Motor neuron (in vitro differentiated cells): Measurements from ENCODE around the gene CLDN20. TPM values are rescaled to one million over a fixed set of nuclear protein-coding genes. Genes with fewer than 3 reads are reported as not detected.

Experiments used
- ATAC-seq, 8 experiments: fragments of 200-7000 bp; cut with Tn5 transposase; replicated peaks in 6 of 8; 2 replicates each; pipeline ENCODE4 v1.8.0; 2021; ENCODE audit warnings: mild to moderate bottlenecking in 8 of 8, moderate library complexity in 8 of 8
- H3K27ac ChIP-seq, 2 donors: fragments of 250-450 bp; sonication (Bioruptor Pico); 2 replicates each; pipeline ENCODE4 v1.9.0; 2021; ENCODE audit warnings: antibody characterized with exemption in 2 of 2, mild to moderate bottlenecking in 2 of 2, moderate library complexity in 1 of 2
- H3K4me1 ChIP-seq, 2 donors: fragments of 250-450 bp; sonication (Bioruptor Pico); replicated peaks in 1 of 2; 2 replicates each; pipeline ENCODE4 v1.6.1; 2021; ENCODE audit warnings: antibody characterized with exemption in 2 of 2, mild to moderate bottlenecking in 2 of 2, moderate library complexity in 1 of 2
- H3K4me3 ChIP-seq, 5 donors: fragments of 250-450 bp; sonication (Bioruptor Pico); 2 replicates each; pipeline ENCODE4 v1.9.0; 2021; ENCODE audit warnings: antibody characterized with exemption in 5 of 5, mild to moderate bottlenecking in 5 of 5, moderate library complexity in 4 of 5
- WGBS, 10 experiments: fragments of 450-650 bp; shearing (Covaris generic); methylation state at CpG; one replicate each; pipeline ENCODE4 v1.0.0; 2022; 5-methylcytosine and 5-hydroxymethylcytosine counted together
- in situ Hi-C, 9 experiments: fragments of 400-800 bp; cut with MboI; loops; one replicate each; pipeline ENCODE4 v1.15.0; 2021; ENCODE audit warnings: low sequenced_read_pairs in 9 of 9, low pct_unique_long_range_greater_than_20kb in 2 of 9; ENCODE audit not compliant: unreplicated experiment in 9 of 9
- total RNA-seq, 8 experiments: library from RNA; unstranded; fragments of 300-600 nt; gene quantifications; 2 replicates each; pipeline versions ENCODE4 v1.2.3 to v1.2.4, GENCODE V29; 2022

The CLDN20 gene
- total RNA-seq, 8 experiments from 2014 or later, result 0.76 to 10.4 (median 1.9) TPM

- 36 to 95% (median 85%) methylated on average over 1 to 19 of the region's 30 CpGs for WGBS, 10 experiments
- ATAC-seq, result peak; percentile 41 to 76 (median 56)
- Histone ChIP-seq H3K4me1 (no peaks in the 10 kb centered on the region), H3K27ac (no peak overlapping the region), H3K4me3 (no peak overlapping the region)
- in situ Hi-C loops, result loop anchor here in 1 of 9 experiments (10.0 kb wide), 1 partner anchor 74 kb away; no protein-coding TSS in a partner anchor
Measured at GRCh38 chr6:155248008-155249001, 15.5 kb upstream of the CLDN20 start.

GRCh38 chr6:155250701-155251381 lies 13.0 kb upstream of the CLDN20 start:
- in situ Hi-C loops, result no loop called here

GRCh38 chr6:155252581-155252980 lies 11.2 kb upstream of the CLDN20 start:
- in situ Hi-C loops, result no loop called here
- no peak for ATAC-seq
- no peak overlapping the region for H3K4me3 ChIP-seq
- H3K4me1 ChIP-seq, result no peaks in the 10 kb centered on the region
- H3K27ac ChIP-seq, result no peak overlapping the region
- WGBS, 10 experiments, result 87 to 100% (median 94%) methylated on average over 2 to 6 of the region's 8 CpGs; no CpG with 5 or more reads in 3 of the 10 experiments

More at GRCh38 chr6:155250701-155251381, 13.0 kb upstream of the CLDN20 start:
- Histone ChIP-seq H3K27ac (no peak overlapping the region), H3K4me1 (no peaks in the 10 kb centered on the region), H3K4me3 (no peak overlapping the region)
- 88 to 100% (median 92%) methylated on average over 1 to 10 of the region's 10 CpGs; no CpG with 5 or more reads in 2 of the 10 experiments for WGBS, 10 experiments
- ATAC-seq, result no peak

- no peak overlapping the region for H3K27ac ChIP-seq
- no peak overlapping the region for H3K4me3 ChIP-seq
- WGBS, 10 experiments, result 0 to 57% (median 24%) methylated on average over 1 of the region's 1 CpG; no CpG with 5 or more reads in 4 of the 10 experiments
- no peaks in the 10 kb centered on the region for H3K4me1 ChIP-seq
- no peak for ATAC-seq
- in situ Hi-C loops, result no loop called here
Measured at GRCh38 chr6:155253337-155253736, 10.5 kb upstream of the CLDN20 start.

- 84 to 100% (median 96%) methylated on average over 1 to 8 of the region's 10 CpGs; no CpG with 5 or more reads in 1 of the 10 experiments for WGBS, 10 experiments
- in situ Hi-C loops, result no loop called here
- ATAC-seq, result no peak
- no peak overlapping the region for H3K27ac ChIP-seq
- H3K4me1 ChIP-seq, result no peaks in the 10 kb centered on the region
- H3K4me3 ChIP-seq, result no peak overlapping the region
Measured at GRCh38 chr6:155254139-155254538, 9.7 kb upstream of the CLDN20 start.

GRCh38 chr6:155256122-155256795 lies 7.6 kb upstream of the CLDN20 start:
- Histone ChIP-seq H3K27ac (no peak overlapping the region), H3K4me1 (peaks cover 3 to 7% of the 10 kb centered on the region in 2 donors), H3K4me3 (no peak overlapping the region)
- 80 to 100% (median 93%) methylated on average over 1 to 7 of the region's 13 CpGs; no CpG with 5 or more reads in 3 of the 10 experiments for WGBS, 10 experiments
- in situ Hi-C loops, result no loop called here
- ATAC-seq, result no peak

GRCh38 chr6:155257796-155258195 lies 6.0 kb upstream of the CLDN20 start:
- 89 to 100% (median 97%) methylated on average over 2 to 9 of the region's 9 CpGs for WGBS, 10 experiments
- Histone ChIP-seq H3K27ac (no peak overlapping the region), H3K4me1 (peaks cover 8 to 14% of the 10 kb centered on the region in 2 donors), H3K4me3 (no peak overlapping the region)
- no peak for ATAC-seq
- in situ Hi-C loops, result no loop called here

GRCh38 chr6:155259204-155259603 lies 4.6 kb upstream of the CLDN20 start:
- in situ Hi-C loops, result no loop called here
- no peak overlapping the region for H3K27ac ChIP-seq
- WGBS, 10 experiments, result 33 to 100% (median 100%) methylated on average over 1 to 2 of the region's 3 CpGs; no CpG with 5 or more reads in 4 of the 10 experiments

GRCh38 chr6:155259897-155260296 lies 3.9 kb upstream of the CLDN20 start:
- no peak overlapping the region for H3K4me3 ChIP-seq
- H3K4me1 ChIP-seq, result peaks cover 8 to 14% of the 10 kb centered on the region in 2 donors
- H3K27ac ChIP-seq, result no peak overlapping the region
- in situ Hi-C loops, result no loop called here
- WGBS, 10 experiments, result 92 to 100% (median 98%) methylated on average over 1 to 5 of the region's 5 CpGs
- no peak for ATAC-seq

More at GRCh38 chr6:155259204-155259603, 4.6 kb upstream of the CLDN20 start:
- Histone ChIP-seq H3K4me3 (no peak overlapping the region), H3K4me1 (peaks cover 8 to 14% of the 10 kb centered on the region in 2 donors)
- ATAC-seq, result peak in 1 of 8 experiments; percentile 25

- H3K4me1 ChIP-seq, result peaks cover 8 to 16% of the 10 kb centered on the region in 2 donors
- H3K4me3 ChIP-seq, result no peak overlapping the region
- no peak overlapping the region for H3K27ac ChIP-seq
- in situ Hi-C loops, result no loop called here
- ATAC-seq, result no peak
- 47 to 100% (median 80%) methylated on average over 1 to 3 of the region's 3 CpGs; no CpG with 5 or more reads in 1 of the 10 experiments for WGBS, 10 experiments
Measured at GRCh38 chr6:155260686-155261085, 3.1 kb upstream of the CLDN20 start.

GRCh38 chr6:155261111-155261900 lies 2.5 kb upstream of the CLDN20 start:
- ATAC-seq, result peak in 3 of 8 experiments; percentile 16 to 49 (median 46)
- in situ Hi-C loops, result no loop called here
- Histone ChIP-seq H3K27ac (no peak overlapping the region), H3K4me3 (no peak overlapping the region), H3K4me1 (peaks cover 8 to 16% of the 10 kb centered on the region in 2 donors)
- 40 to 100% (median 72%) methylated on average over 2 to 8 of the region's 11 CpGs for WGBS, 10 experiments

GRCh38 chr6:155262655-155263054 lies 1.2 kb upstream of the CLDN20 start:
- 79 to 100% (median 94%) methylated on average over 1 to 4 of the region's 4 CpGs; no CpG with 5 or more reads in 1 of the 10 experiments for WGBS, 10 experiments

More at GRCh38 chr6:155262655-155263054, 1.2 kb upstream of the CLDN20 start:
- in situ Hi-C loops, result no loop called here
- no peak overlapping the region for H3K27ac ChIP-seq
- H3K4me1 ChIP-seq, result peaks cover 8 to 16% of the 10 kb centered on the region in 2 donors
- no peak for ATAC-seq
- no peak overlapping the region for H3K4me3 ChIP-seq
